Transverse colon (tissue), 4 donors: ENCODE results near the gene CNTNAP2. TPM values are rescaled to one million over a fixed set of nuclear protein-coding genes. Genes with fewer than 3 reads are reported as not detected.

Source experiments
- DNase-seq: peaks from one replicate; pipeline ENCODE4 v3.0.0-alpha.2; 2019
- H3K27ac ChIP-seq, 4 donors: fragments of 200-600 bp; sonication (generic); 2 replicates each; pipeline ENCODE4 v1.5.1; 2016 to 2018; ENCODE audit warnings: inconsistent platforms in 4 of 4
- H3K27me3 ChIP-seq: fragments of 200-600 bp; sonication (generic); 2 replicates; pipeline ENCODE4 v1.5.1; 2017; ENCODE audit warnings: inconsistent platforms
- H3K36me3 ChIP-seq, 4 donors: fragments of 200-600 bp; sonication (generic); 2 replicates each; pipeline ENCODE4 v1.5.1; 2017 to 2019; ENCODE audit warnings: inconsistent platforms in 4 of 4
- H3K4me1 ChIP-seq, 4 donors: fragments of 200-600 bp; sonication (generic); 2 replicates each; pipeline ENCODE4 v1.5.1; 2017 to 2020; ENCODE audit warnings: inconsistent platforms in 4 of 4
- H3K4me3 ChIP-seq, 4 donors: fragments of 200-600 bp; sonication (generic); 1 replicate in 1 of 4; 2 replicates in 3 of 4; pipeline versions ENCODE4 v1.5.1 to v1.6.1; 2017 to 2019; ENCODE audit warnings: inconsistent platforms in 4 of 4
- H3K9me3 ChIP-seq, 2 donors: fragments of 200-600 bp; sonication (generic); 2 replicates each; pipeline ENCODE4 v1.5.1; 2017 to 2019; ENCODE audit warnings: inconsistent platforms in 2 of 2
- EP300 ChIP-seq: sonication (generic); formaldehyde crosslinking; IDR thresholded peaks from one replicate; pipeline ENCODE4 v1.6.1; 2017; ENCODE audit warnings: antibody characterized with exemption, low read depth
- POLR2A ChIP-seq: fragments of 450-650 bp; IDR thresholded peaks from one replicate; pipeline ENCODE4 v1.6.1; 2016; ENCODE audit warnings: antibody characterized with exemption, mild to moderate bottlenecking, moderate library complexity
- POLR2AphosphoS5 ChIP-seq, 3 donors: sonication (generic); formaldehyde crosslinking; IDR thresholded peaks; one replicate each; pipeline ENCODE4 v1.6.1; 2016; ENCODE audit warnings: antibody characterized with exemption in 3 of 3
- WGBS, 2 donors: methylation state at CpG; one replicate each; pipeline ENCODE4 v1.1.5; 2018; ENCODE audit warnings: low coverage in 1 of 2; 5-methylcytosine and 5-hydroxymethylcytosine counted together
- in situ Hi-C, 4 donors: fragments of 200-750 bp; cut with MboI; loops; one replicate each; pipeline versions ENCODE4 v1.15.0 to v1.15.1; 2017; ENCODE audit warnings: low sequenced_read_pairs in 3 of 4, low pct_ligation_motif_present in 1 of 4, low pct_unique_long_range_greater_than_20kb in 1 of 4
- intact Hi-C: fragments of 100-400 bp; cut with DNase I; formaldehyde crosslinking; loops from one replicate; pipeline ENCODE4 v1.15.1; 2023; ENCODE audit warnings: low total_unique reads
- total RNA-seq, 4 donors: library from RNA; depleted of rRNA; stranded (reverse); fragments of >200 nt; gene quantifications; one replicate each; pipeline ENCODE4 v1.1.0, GENCODE V29; 2016
- TF ChIP-seq, protein P1 (sequence below), 5 experiments: fragments of 200-600 bp in 3 of 5; fragments of 450-650 bp in 2 of 5; sonication (generic) in 3 of 5; IDR thresholded peaks; 1 replicate in 2 of 5; 2 replicates in 3 of 5; pipeline ENCODE4 v1.5.1; 2016 to 2017; ENCODE audit warnings: antibody characterized with exemption in 5 of 5, inconsistent platforms in 3 of 5, mild to moderate bottlenecking in 2 of 5, moderate library complexity in 1 of 5

CNTNAP2 gene
- total RNA-seq, 4 donors from 2014 or later: 0.60 to 2.9 (median 2.4) TPM

DNA sequence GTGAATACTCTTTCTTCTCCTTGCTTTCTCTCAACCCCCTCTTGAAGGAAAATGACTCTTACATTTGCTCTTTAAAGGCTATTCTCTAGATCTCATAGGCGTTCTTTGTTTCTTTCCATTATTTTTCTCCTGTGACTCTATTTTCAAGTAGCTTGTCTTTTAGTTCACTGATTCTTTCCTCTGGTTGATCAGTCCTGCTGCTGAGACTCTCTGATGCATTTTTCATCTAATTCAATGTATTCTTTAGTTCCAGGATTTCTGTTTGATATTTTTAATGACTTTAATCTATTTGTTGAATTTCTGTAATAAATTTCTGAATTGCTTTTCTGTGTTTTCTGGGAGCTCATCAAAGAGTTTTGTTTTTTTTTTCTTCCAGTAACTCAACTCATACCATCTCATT lies 397.7 kb downstream of the CNTNAP2 start:
- intact Hi-C loops (no loop called here), in situ Hi-C loops (no loop called here)
- 82 to 84% methylated on average over 1 of the region's 1 CpG for WGBS, 2 donors
- peaks cover 6% of the 10 kb centered on the region in 2 donors for H3K9me3 ChIP-seq
- TF ChIP-seq POLR2AphosphoS5 (IDR thresholded peaks at IDR 0.05) (no peak), EP300 (no peak), POLR2A (no peak)
- TF ChIP-seq, protein P1, sequence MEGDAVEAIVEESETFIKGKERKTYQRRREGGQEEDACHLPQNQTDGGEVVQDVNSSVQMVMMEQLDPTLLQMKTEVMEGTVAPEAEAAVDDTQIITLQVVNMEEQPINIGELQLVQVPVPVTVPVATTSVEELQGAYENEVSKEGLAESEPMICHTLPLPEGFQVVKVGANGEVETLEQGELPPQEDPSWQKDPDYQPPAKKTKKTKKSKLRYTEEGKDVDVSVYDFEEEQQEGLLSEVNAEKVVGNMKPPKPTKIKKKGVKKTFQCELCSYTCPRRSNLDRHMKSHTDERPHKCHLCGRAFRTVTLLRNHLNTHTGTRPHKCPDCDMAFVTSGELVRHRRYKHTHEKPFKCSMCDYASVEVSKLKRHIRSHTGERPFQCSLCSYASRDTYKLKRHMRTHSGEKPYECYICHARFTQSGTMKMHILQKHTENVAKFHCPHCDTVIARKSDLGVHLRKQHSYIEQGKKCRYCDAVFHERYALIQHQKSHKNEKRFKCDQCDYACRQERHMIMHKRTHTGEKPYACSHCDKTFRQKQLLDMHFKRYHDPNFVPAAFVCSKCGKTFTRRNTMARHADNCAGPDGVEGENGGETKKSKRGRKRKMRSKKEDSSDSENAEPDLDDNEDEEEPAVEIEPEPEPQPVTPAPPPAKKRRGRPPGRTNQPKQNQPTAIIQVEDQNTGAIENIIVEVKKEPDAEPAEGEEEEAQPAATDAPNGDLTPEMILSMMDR (IDR thresholded peaks at IDR 0.05): no peak
- H3K36me3 ChIP-seq: no peaks in the 10 kb centered on the region
- H3K27me3 ChIP-seq: no peaks in the 10 kb centered on the region
- H3K4me1 ChIP-seq: no peaks in the 10 kb centered on the region
- no peak overlapping the region for H3K4me3 ChIP-seq
- H3K27ac ChIP-seq: no peak overlapping the region
- DNase-seq: no peak

DNA sequence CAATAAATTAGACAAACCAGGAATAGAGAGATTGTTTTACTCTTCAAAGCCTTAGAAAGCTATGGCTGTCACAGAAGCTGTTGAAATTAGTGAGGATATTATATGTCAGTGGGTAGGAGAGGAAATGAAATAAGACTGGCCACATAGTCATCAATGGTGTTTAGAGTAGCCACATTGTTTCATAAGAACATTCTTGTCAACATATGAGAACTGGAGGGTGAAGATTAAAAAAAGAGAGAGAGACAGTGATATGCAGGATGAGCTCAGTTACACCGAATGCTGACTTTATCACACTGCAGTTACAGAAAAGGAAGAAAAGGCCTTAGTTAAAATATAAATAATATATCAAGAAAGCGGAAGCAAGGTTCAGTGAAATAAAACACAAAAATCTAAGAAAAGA lies 412.0 kb downstream of the CNTNAP2 start:
- in situ Hi-C loops: no loop called here
- TF ChIP-seq POLR2AphosphoS5 (IDR thresholded peaks at IDR 0.05) (no peak), POLR2A (no peak), EP300 (no peak)
- TF ChIP-seq, protein P1 (IDR thresholded peaks at IDR 0.05): no peak

GRCh38 chr7:146539836-146540235 lies 423.2 kb downstream of the CNTNAP2 start:
- Histone ChIP-seq H3K27ac (no peak overlapping the region), H3K27me3 (no peaks in the 10 kb centered on the region), H3K36me3 (no peaks in the 10 kb centered on the region), H3K9me3 (peaks cover 0 to 2% of the 10 kb centered on the region in 2 donors), H3K4me1 (no peaks in the 10 kb centered on the region), H3K4me3 (no peak overlapping the region)
- in situ Hi-C loops (no loop called here), intact Hi-C loops (no loop called here)
- no peak for DNase-seq
- WGBS, 2 donors: 28 to 30% methylated on average over 1 of the region's 1 CpG
- no peak for TF ChIP-seq EP300
- TF ChIP-seq POLR2AphosphoS5 (IDR thresholded peaks at IDR 0.05): no peak
- TF ChIP-seq POLR2A: no peak
- TF ChIP-seq, protein P1 (IDR thresholded peaks at IDR 0.05): no peak

More for the DNA sequence above, 412.0 kb downstream of the CNTNAP2 start:
- Histone ChIP-seq H3K36me3 (no peaks in the 10 kb centered on the region), H3K4me3 (no peak overlapping the region), H3K27ac (no peak overlapping the region), H3K4me1 (no peaks in the 10 kb centered on the region), H3K27me3 (no peaks in the 10 kb centered on the region), H3K9me3 (no peaks in the 10 kb centered on the region)
- intact Hi-C loops: no loop called here
- WGBS, 2 donors: 65 to 76% methylated on average over 2 of the region's 2 CpGs
- DNase-seq: no peak

- H3K9me3 ChIP-seq: no peaks in the 10 kb centered on the region
- H3K27ac ChIP-seq: no peak overlapping the region
- H3K4me3 ChIP-seq: no peak overlapping the region
- 25 to 33% methylated on average over 1 to 2 of the region's 2 CpGs for WGBS, 2 donors
- no peaks in the 10 kb centered on the region for H3K36me3 ChIP-seq
- no peaks in the 10 kb centered on the region for H3K27me3 ChIP-seq
- TF ChIP-seq, protein P1 (IDR thresholded peaks at IDR 0.05): no peak
- TF ChIP-seq POLR2AphosphoS5 (IDR thresholded peaks at IDR 0.05) (no peak), EP300 (no peak), POLR2A (no peak)
- intact Hi-C loops: no loop called here
- in situ Hi-C loops: no loop called here
- H3K4me1 ChIP-seq: no peaks in the 10 kb centered on the region
- no peak for DNase-seq
Observed at GRCh38 chr7:146542101-146542500, 425.5 kb downstream of the CNTNAP2 start.
